ENCODE data around the gene HDAC9.

GRCh38 chr7:18786196-18786727 lies 290.7 kb downstream of the HDAC9 start:
- TF ChIP-seq ELF1 (CRISPR knock-in tag; IDR thresholded peaks at IDR 0.05): no peak
- TF ChIP-seq ZNF496 (CRISPR knock-in tag; IDR thresholded peaks at IDR 0.05; ENCODE audit: insufficient replicate concordance): no peak
- TF ChIP-seq BHLHE40 (IDR thresholded peaks at IDR 0.05; ENCODE audit: low read length): no peak
- TF ChIP-seq FIP1L1 (IDR thresholded peaks at IDR 0.05; ENCODE audit: borderline replicate concordance, insufficient read depth, low read depth, low read length): no peak
- TF ChIP-seq NFE2L1 (CRISPR knock-in tag; IDR thresholded peaks at IDR 0.05; ENCODE audit: borderline replicate concordance): no peak
- no peak for TF ChIP-seq SP1 (IDR thresholded peaks at IDR 0.05)
- no peak for TF ChIP-seq SP1 (CRISPR knock-in tag; IDR thresholded peaks at IDR 0.05)
- no peak for TF ChIP-seq POLR2A (IDR thresholded peaks at IDR 0.05; ENCODE audit: insufficient read depth in 1 of 2, low read depth in 2 of 2, low read length in 2 of 2)
- TF ChIP-seq RAD21 (CRISPR knock-in tag; IDR thresholded peaks at IDR 0.05): no peak
